Sigmoid colon (tissue), 7 donors: Measurements from ENCODE around the gene STX3. TPM values are rescaled to one million over a fixed set of nuclear protein-coding genes. Genes with fewer than 3 reads are reported as not detected.

Experiments
- DNase-seq: peaks from one replicate; pipeline ENCODE4 v3.0.0-alpha.2; 2019
- H3K27ac ChIP-seq, 4 donors: fragments of 200-600 bp; sonication (generic); one replicate each; pipeline ENCODE4 v1.5.1; 2016 to 2019; ENCODE audit warnings: mild to moderate bottlenecking in 1 of 4
- H3K27me3 ChIP-seq, 3 donors: fragments of 200-600 bp; sonication (generic); one replicate each; pipeline ENCODE4 v1.5.1; 2019; ENCODE audit warnings: mild to moderate bottlenecking in 1 of 3
- H3K36me3 ChIP-seq, 4 donors: fragments of 200-600 bp; sonication (generic); one replicate each; pipeline ENCODE4 v1.5.1; 2016 to 2019
- H3K4me1 ChIP-seq, 4 donors: fragments of 200-600 bp; sonication (generic); one replicate each; pipeline ENCODE4 v1.5.1; 2017 to 2019
- H3K4me3 ChIP-seq, 4 donors: fragments of 200-600 bp; sonication (generic); one replicate each; pipeline ENCODE4 v1.5.1; 2017 to 2019; ENCODE audit warnings: mild to moderate bottlenecking in 2 of 4, moderate library complexity in 1 of 4
- H3K9me3 ChIP-seq, 4 donors: fragments of 200-600 bp in 3 of 4; sonication (generic) in 3 of 4; one replicate each; pipeline versions ENCODE4 v1.5.1 to v1.6.1; 2013 to 2019
- CTCF ChIP-seq, 4 experiments: fragments of 450-650 bp in 3 of 4; fragments of 200-600 bp in 1 of 4; IDR thresholded peaks; one replicate each; pipeline ENCODE4 v1.5.1; 2016 to 2019; ENCODE audit warnings: antibody characterized with exemption in 4 of 4, mild to moderate bottlenecking in 3 of 4, moderate library complexity in 2 of 4
- EP300 ChIP-seq, 4 donors: sonication (generic); formaldehyde crosslinking; IDR thresholded peaks; one replicate each; pipeline ENCODE4 v1.6.1; 2017; ENCODE audit warnings: antibody characterized with exemption in 4 of 4
- POLR2A ChIP-seq, 2 donors: fragments of 450-650 bp; IDR thresholded peaks; one replicate each; pipeline ENCODE4 v1.6.1; 2016; ENCODE audit warnings: antibody characterized with exemption in 2 of 2, mild to moderate bottlenecking in 2 of 2, moderate library complexity in 2 of 2
- POLR2AphosphoS5 ChIP-seq, 4 donors: sonication (generic); formaldehyde crosslinking; IDR thresholded peaks; one replicate each; pipeline ENCODE4 v1.6.1; 2017; ENCODE audit warnings: antibody characterized with exemption in 4 of 4
- WGBS, 2 donors: extraction: QIAGEN DNeasy Blood & Tissue Kit; methylation state at CpG; one replicate each; pipeline ENCODE4 v1.1.7; 2013; 5-methylcytosine and 5-hydroxymethylcytosine counted together
- intact Hi-C: fragments of 100-400 bp; cut with DNase I; formaldehyde crosslinking; loops from one replicate; pipeline ENCODE4 v1.15.1; 2023
- polyA plus RNA-seq, 3 donors: library from polyadenylated mRNA; stranded (reverse); fragments of 200-250 nt; gene quantifications; one replicate each; pipeline ENCODE4 v1.2.3, GENCODE V29; 2013
- total RNA-seq, 4 donors: library from RNA; depleted of rRNA; stranded (reverse); fragments of >200 nt; gene quantifications; one replicate each; pipeline ENCODE4 v1.1.0, GENCODE V29; 2016
- donor health status: healthy with polysubstance abuse.
- donor health status: Bipolar disorder and iron deficiency.
- donor health status: healthy.

STX3 gene
- total and polyA plus RNA-seq, 7 donors = 9.7 to 120 (median 19.3) TPM

- TF ChIP-seq POLR2AphosphoS5 (IDR thresholded peaks at IDR 0.05) (no peak), CTCF (IDR thresholded peaks at IDR 0.05) (no peak), POLR2A (IDR thresholded peaks at IDR 0.05) (no peak), EP300 (IDR thresholded peaks at IDR 0.05) (no peak)
- no peaks in the 10 kb centered on the region for H3K27me3 ChIP-seq
- intact Hi-C loops = no loop called here
- no peak for DNase-seq
- no peaks in the 10 kb centered on the region for H3K9me3 ChIP-seq
- no peaks in the 10 kb centered on the region for H3K36me3 ChIP-seq
- no peak overlapping the region for H3K4me3 ChIP-seq
- peaks cover 0 to 4% (median under 1%) of the 10 kb centered on the region in 4 donors for H3K4me1 ChIP-seq
- no peak overlapping the region for H3K27ac ChIP-seq
- WGBS, 2 donors = 52 to 74% methylated on average over 6 of the region's 6 CpGs
Measured at GRCh38 chr11:59761993-59762392, 6.8 kb downstream of the STX3 start.

- H3K27me3 ChIP-seq = no peaks in the 10 kb centered on the region
- H3K36me3 ChIP-seq = no peaks in the 10 kb centered on the region
- intact Hi-C loops = no loop called here
- WGBS, 2 donors = 21 to 80% methylated on average over 4 of the region's 4 CpGs
- H3K4me1 ChIP-seq = no peaks in the 10 kb centered on the region
- DNase-seq = no peak
- no peak for TF ChIP-seq EP300 (IDR thresholded peaks at IDR 0.05)
- no peak for TF ChIP-seq POLR2AphosphoS5 (IDR thresholded peaks at IDR 0.05)
- TF ChIP-seq POLR2A (IDR thresholded peaks at IDR 0.05) = no peak
- TF ChIP-seq CTCF (IDR thresholded peaks at IDR 0.05) = no peak
- no peak overlapping the region for H3K4me3 ChIP-seq
- H3K27ac ChIP-seq = no peak overlapping the region
- H3K9me3 ChIP-seq = no peaks in the 10 kb centered on the region
Measured at GRCh38 chr11:59765068-59765735, 10.0 kb downstream of the STX3 start.

GRCh38 chr11:59766542-59767224 is 11.5 kb downstream of the STX3 start:
- TF ChIP-seq POLR2A (IDR thresholded peaks at IDR 0.05) = no peak
- TF ChIP-seq POLR2AphosphoS5 (IDR thresholded peaks at IDR 0.05) = no peak
- no peak for TF ChIP-seq EP300 (IDR thresholded peaks at IDR 0.05)
- no peak for TF ChIP-seq CTCF (IDR thresholded peaks at IDR 0.05)
- H3K36me3 ChIP-seq = no peaks in the 10 kb centered on the region
- no peaks in the 10 kb centered on the region for H3K4me1 ChIP-seq
- intact Hi-C loops = no loop called here
- no peak overlapping the region for H3K4me3 ChIP-seq
- H3K27ac ChIP-seq = no peak overlapping the region
- no peaks in the 10 kb centered on the region for H3K27me3 ChIP-seq
- no peaks in the 10 kb centered on the region for H3K9me3 ChIP-seq
- 79 to 80% methylated on average over 6 of the region's 6 CpGs for WGBS, 2 donors
- no peak for DNase-seq

- Histone ChIP-seq H3K36me3 (no peaks in the 10 kb centered on the region), H3K27me3 (no peaks in the 10 kb centered on the region), H3K9me3 (no peaks in the 10 kb centered on the region), H3K27ac (no peak overlapping the region), H3K4me1 (no peaks in the 10 kb centered on the region), H3K4me3 (no peak overlapping the region)
- TF ChIP-seq EP300 (IDR thresholded peaks at IDR 0.05) (no peak), POLR2A (IDR thresholded peaks at IDR 0.05) (no peak), CTCF (IDR thresholded peaks at IDR 0.05) (no peak), POLR2AphosphoS5 (IDR thresholded peaks at IDR 0.05) (no peak)
- DNase-seq = no peak
- WGBS, 2 donors = 16 to 28% methylated on average over 1 of the region's 1 CpG
- intact Hi-C loops = no loop called here
Measured at GRCh38 chr11:59767225-59767611, 12.0 kb downstream of the STX3 start.
